GM12878 (cell line): ENCODE measurements around the gene UXT. TPM values are rescaled to one million over a fixed set of nuclear protein-coding genes. Genes with fewer than 3 reads are reported as not detected.
A peak's percentile ranks its signal among the peaks of the same experiment; 100 is the strongest.

Source experiments
- E2F4 ChIP-seq: IDR thresholded peaks from 2 replicates; pipeline ENCODE4 v1.6.1; 2012; ENCODE audit warnings: low read depth, low read length, improper control_type of control experiment
- HCFC1 ChIP-seq: fragments of 150-350 bp; IDR thresholded peaks from 2 replicates; pipeline ENCODE4 v1.6.1; 2014; ENCODE audit warnings: low read length
- MYC ChIP-seq: IDR thresholded peaks from 2 replicates; pipeline ENCODE4 v1.6.1; 2011; ENCODE audit warnings: mild to moderate bottlenecking, low read length, moderate library complexity, inconsistent platforms; ENCODE audit not compliant: insufficient read depth, insufficient replicate concordance, insufficient read length, severe bottlenecking
- NFYB ChIP-seq: IDR thresholded peaks from 2 replicates; pipeline ENCODE4 v1.6.1; 2011; ENCODE audit warnings: low read depth, mild to moderate bottlenecking, low read length, improper control_type of control experiment, moderate library complexity; ENCODE audit not compliant: insufficient read depth
- PKNOX1 ChIP-seq: fragments of 450-650 bp; IDR thresholded peaks from 2 replicates; pipeline ENCODE4 v1.6.1; 2016; ENCODE audit warnings: mild to moderate bottlenecking
- POLR2AphosphoS2 ChIP-seq: IDR thresholded peaks from 2 replicates; pipeline ENCODE4 v1.6.1; 2011; ENCODE audit warnings: low read depth, mild to moderate bottlenecking, low read length, improper control_type of control experiment, moderate library complexity
- RCOR1 ChIP-seq: conservative IDR thresholded peaks from 2 replicates; pipeline ENCODE4 v1.6.1; 2012; ENCODE audit warnings: low read depth, low read length, improper control_type of control experiment
- RUNX3 ChIP-seq: IDR thresholded peaks from 2 replicates; pipeline ENCODE4 v1.6.1; 2012; ENCODE audit warnings: low read length, inconsistent platforms
- TARDBP ChIP-seq: IDR thresholded peaks from 2 replicates; pipeline ENCODE4 v1.6.1; 2016; ENCODE audit warnings: borderline replicate concordance
- USF1 ChIP-seq: IDR thresholded peaks from 2 replicates; pipeline ENCODE4 v1.6.1; 2011; ENCODE audit warnings: borderline replicate concordance, low read depth, mild to moderate bottlenecking, moderate library complexity, mixed read lengths, low read length; ENCODE audit not compliant: insufficient read depth; ENCODE audit errors: extremely low read length
- polyA plus RNA-seq, 11 experiments: library from polyadenylated mRNA; depleted of rRNA in 4 of 11; unstranded in 6 of 11; stranded (reverse) in 5 of 11; fragments of >200 nt; fragmentation: Nextera tagmentation in 4 of 11; fragmentation: Illumina TruSeq in 1 of 11; extraction: Ambion mirVana in 4 of 11; extraction: Trizol in 1 of 11; gene quantifications; 1 replicate in 1 of 11; 2 replicates in 10 of 11; pipeline versions ENCODE4 v1.2.1 to v1.2.3, GENCODE V29; 2011 to 2016; ENCODE audit warnings: inconsistent platforms in 2 of 11, missing spikeins in 2 of 11, low read depth in 1 of 11
- total RNA-seq, 4 experiments: library from RNA; depleted of rRNA in 3 of 4; stranded (reverse); fragments of >200 nt in 3 of 4; fragmentation: Illumina TruSeq in 1 of 4; extraction: Trizol in 1 of 4; gene quantifications; 2 replicates each; pipeline versions ENCODE4 v1.2.1 to v1.2.3, GENCODE V29; 2013 to 2021
- TF ChIP-seq, protein P1 (sequence below), 3 experiments: IDR thresholded peaks in 2 of 3; conservative IDR thresholded peaks in 1 of 3; 2 replicates each; pipeline ENCODE4 v1.5.1; 2011; ENCODE audit warnings: low read depth in 3 of 3, low read length in 3 of 3, mild to moderate bottlenecking in 3 of 3, control low read depth in 2 of 3, moderate library complexity in 2 of 3, inconsistent platforms in 1 of 3, mixed read lengths in 1 of 3; ENCODE audit not compliant: control insufficient read depth in 2 of 3, insufficient read depth in 1 of 3; ENCODE audit errors: extremely low read depth in 1 of 3
- TF ChIP-seq, protein P2 (sequence below): IDR thresholded peaks from 2 replicates; pipeline ENCODE4 v1.6.1; 2012; ENCODE audit warnings: low read depth, low read length, improper control_type of control experiment

The UXT gene
- total and polyA plus RNA-seq, 10 of the 15 experiments (the other 5 are each of a cell fraction or from before 2014, with no cell fraction given), result 105 to 245 (median 206) TPM

GRCh38 chrX:47637546-47638195 is 21.3 kb downstream of the UXT start (continued):
- no peak for TF ChIP-seq RCOR1
- no peak for TF ChIP-seq POLR2AphosphoS2
- TF ChIP-seq, protein P1, sequence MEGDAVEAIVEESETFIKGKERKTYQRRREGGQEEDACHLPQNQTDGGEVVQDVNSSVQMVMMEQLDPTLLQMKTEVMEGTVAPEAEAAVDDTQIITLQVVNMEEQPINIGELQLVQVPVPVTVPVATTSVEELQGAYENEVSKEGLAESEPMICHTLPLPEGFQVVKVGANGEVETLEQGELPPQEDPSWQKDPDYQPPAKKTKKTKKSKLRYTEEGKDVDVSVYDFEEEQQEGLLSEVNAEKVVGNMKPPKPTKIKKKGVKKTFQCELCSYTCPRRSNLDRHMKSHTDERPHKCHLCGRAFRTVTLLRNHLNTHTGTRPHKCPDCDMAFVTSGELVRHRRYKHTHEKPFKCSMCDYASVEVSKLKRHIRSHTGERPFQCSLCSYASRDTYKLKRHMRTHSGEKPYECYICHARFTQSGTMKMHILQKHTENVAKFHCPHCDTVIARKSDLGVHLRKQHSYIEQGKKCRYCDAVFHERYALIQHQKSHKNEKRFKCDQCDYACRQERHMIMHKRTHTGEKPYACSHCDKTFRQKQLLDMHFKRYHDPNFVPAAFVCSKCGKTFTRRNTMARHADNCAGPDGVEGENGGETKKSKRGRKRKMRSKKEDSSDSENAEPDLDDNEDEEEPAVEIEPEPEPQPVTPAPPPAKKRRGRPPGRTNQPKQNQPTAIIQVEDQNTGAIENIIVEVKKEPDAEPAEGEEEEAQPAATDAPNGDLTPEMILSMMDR (IDR thresholded peaks at IDR 0.05 in 2 of 3, conservative IDR thresholded peaks at IDR 0.05 in 1 of 3; ENCODE audit: control insufficient read depth in 2 of 3, extremely low read depth in 1 of 3, insufficient read depth in 1 of 3, low read depth in 3 of 3, low read length in 3 of 3), result peak in 2 of 3 experiments; percentile 22 to 32; a peak in 1 of 6 replicates
- TF ChIP-seq HCFC1, result no peak
- TF ChIP-seq E2F4, result no peak
- no peak for TF ChIP-seq MYC
- TF ChIP-seq, protein P2, sequence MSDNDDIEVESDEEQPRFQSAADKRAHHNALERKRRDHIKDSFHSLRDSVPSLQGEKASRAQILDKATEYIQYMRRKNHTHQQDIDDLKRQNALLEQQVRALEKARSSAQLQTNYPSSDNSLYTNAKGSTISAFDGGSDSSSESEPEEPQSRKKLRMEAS, result no peak
- TF ChIP-seq NFYB, result peak; percentile 66; the same call in 1 of the 2 replicates
- TF ChIP-seq TARDBP, result no peak
- no peak for TF ChIP-seq RUNX3
- TF ChIP-seq USF1, result no peak
- TF ChIP-seq PKNOX1, result peak; percentile 98
- TF ChIP-seq, all 136 proteins: peak for 10
